HepG2 (cell line): ENCODE measurements around the gene RGS14. TPM values are rescaled to one million over a fixed set of nuclear protein-coding genes. Genes with fewer than 3 reads are reported as not detected.
A peak's percentile ranks its signal among the peaks of the same experiment; 100 is the strongest.

ENCODE experiments used
- CTCF ChIP-seq: sonication (generic); formaldehyde crosslinking; IDR thresholded peaks from 2 replicates; pipeline ENCODE4 v1.5.0; 2020; ENCODE audit warnings: mild to moderate bottlenecking, missing genetic modification reagents, moderate library complexity
- HIC2 ChIP-seq: sonication (generic); formaldehyde crosslinking; IDR thresholded peaks from 2 replicates; pipeline ENCODE4 v1.9.0; 2022; ENCODE audit warnings: low read depth, missing genetic modification reagents
- NFAT5 ChIP-seq: sonication (generic); formaldehyde crosslinking; IDR thresholded peaks from 2 replicates; pipeline ENCODE4 v1.4.0; 2020; ENCODE audit warnings: missing genetic modification reagents
- PRDM4 ChIP-seq: sonication (generic); formaldehyde crosslinking; IDR thresholded peaks from 2 replicates; pipeline ENCODE4 v1.9.0; 2021; ENCODE audit warnings: missing genetic modification reagents, borderline replicate concordance
- RAD21 ChIP-seq: fragments of 450-650 bp; formaldehyde crosslinking; IDR thresholded peaks from 2 replicates; pipeline ENCODE4 v1.5.0; 2020; ENCODE audit warnings: mild to moderate bottlenecking
- RFXAP ChIP-seq: sonication (generic); formaldehyde crosslinking; IDR thresholded peaks from 2 replicates; pipeline ENCODE4 v1.4.0; 2020; ENCODE audit warnings: missing genetic modification reagents, borderline replicate concordance
- RXRB ChIP-seq: IDR thresholded peaks from 2 replicates; pipeline ENCODE4 v1.6.1; 2016; ENCODE audit warnings: borderline replicate concordance, missing genetic modification reagents, missing compliant biosample characterization
- SAP130 ChIP-seq: IDR thresholded peaks from 2 replicates; pipeline ENCODE4 v1.6.1; 2016; ENCODE audit warnings: low read depth
- SP1 ChIP-seq, 2 experiments: fragments of 450-650 bp in 1 of 2; sonication (generic) in 1 of 2; formaldehyde crosslinking in 1 of 2; IDR thresholded peaks; 2 replicates each; pipeline versions ENCODE4 v1.4.0 to v1.6.1; 2016 to 2020; ENCODE audit warnings: missing genetic modification reagents in 1 of 2
- TFDP1 ChIP-seq: IDR thresholded peaks from 2 replicates; pipeline ENCODE4 v1.6.1; 2016; ENCODE audit warnings: missing compliant biosample characterization, missing genetic modification reagents, borderline replicate concordance
- ZBTB38 ChIP-seq: sonication (generic); formaldehyde crosslinking; IDR thresholded peaks from 2 replicates; pipeline ENCODE4 v1.5.1; 2020; ENCODE audit warnings: mild to moderate bottlenecking, missing genetic modification reagents
- ZNF619 ChIP-seq: sonication (generic); formaldehyde crosslinking; IDR thresholded peaks from 2 replicates; pipeline ENCODE4 v1.4.0; 2020; ENCODE audit warnings: mild to moderate bottlenecking, missing genetic modification reagents
- ZNF691 ChIP-seq: sonication (generic); formaldehyde crosslinking; IDR thresholded peaks from 2 replicates; pipeline ENCODE4 v1.4.0; 2020; ENCODE audit warnings: missing genetic modification reagents, low read depth, mild to moderate bottlenecking, borderline replicate concordance
- ZNF761 ChIP-seq: sonication (generic); formaldehyde crosslinking; conservative IDR thresholded peaks from 2 replicates; pipeline ENCODE4 v1.4.0; 2020; ENCODE audit warnings: mild to moderate bottlenecking, missing genetic modification reagents
- polyA plus RNA-seq, 8 experiments: library from polyadenylated mRNA; depleted of rRNA in 3 of 8; stranded (reverse) in 7 of 8; unstranded in 1 of 8; fragments of >200 nt; fragmentation: Illumina TruSeq in 4 of 8; extraction: Trizol in 4 of 8; gene quantifications; 2 replicates each; pipeline versions ENCODE4 v1.2.1 to v1.2.3, GENCODE V29; 2011 to 2016; ENCODE audit warnings: low read depth in 4 of 8, missing spikeins in 1 of 8, mixed read lengths in 1 of 8; ENCODE audit not compliant: insufficient read depth in 1 of 8
- total RNA-seq, 5 experiments: library from RNA; depleted of rRNA; stranded (reverse); fragments of >200 nt; fragmentation: Illumina TruSeq; extraction: Trizol; gene quantifications; 2 replicates each; pipeline ENCODE4 v1.2.3, GENCODE V29; 2016; ENCODE audit warnings: low read depth in 1 of 5

RGS14 gene
- total and polyA plus RNA-seq, 2 of the 13 experiments (the other 11 are each of a cell fraction or from before 2014, with no cell fraction given) = 11.1 to 17.2 TPM

- TF ChIP-seq PRDM4 (CRISPR knock-in tag) (no peak), CTCF (peak; percentile 71), ZNF691 (CRISPR knock-in tag) (peak; percentile 52; the same call in 1 of the 2 replicates), SAP130 (CRISPR knock-in tag) (0 out of 2 replicates have a peak, but pooled peaks have one; percentile 18), NFAT5 (CRISPR knock-in tag) (no peak), ZNF761 (CRISPR knock-in tag) (no peak), RFXAP (CRISPR knock-in tag) (no peak), RAD21 (CRISPR knock-in tag) (peak; percentile 60; the same call in 1 of the 2 replicates), ZBTB38 (CRISPR knock-in tag) (peak; percentile 85; the same call in 1 of the 2 replicates), HIC2 (CRISPR knock-in tag) (0 out of 2 replicates have a peak, but pooled peaks have one; percentile 29), RXRB (CRISPR knock-in tag) (0 out of 2 replicates have a peak, but pooled peaks have one; percentile 12), SP1 (IDR thresholded peaks at IDR 0.05) (no peak), SP1 (CRISPR knock-in tag; IDR thresholded peaks at IDR 0.05) (0 out of 2 replicates have a peak, but pooled peaks have one; percentile 17), TFDP1 (CRISPR knock-in tag) (peak; percentile 83; the same call in 1 of the 2 replicates), ZNF619 (CRISPR knock-in tag) (no peak)
These were observed 24.8 kb downstream of the RGS14 start (continued) for GRCh38 chr5:177382423-177383029.
